SK-N-SH treated with all-trans-retinoic acid at 6 μM for 48 hours (cell line): ENCODE results near the gene BCAN.

Source experiments
- ATAC-seq: fragments of 200-7000 bp; cut with Tn5 transposase; 3 replicates; pipeline ENCODE4 v1.9.1; 2020; ENCODE audit warnings: mild to moderate bottlenecking, moderate library complexity
- ARNTL ChIP-seq: fragments of 450-650 bp; formaldehyde crosslinking; IDR thresholded peaks from 2 replicates; pipeline ENCODE4 v1.5.0; 2020; ENCODE audit warnings: low read depth, mild to moderate bottlenecking, moderate library complexity, borderline replicate concordance
- BACH2 ChIP-seq: fragments of 250-450 bp; sonication (Bioruptor Pico); IDR thresholded peaks from 2 replicates; pipeline ENCODE4 v1.9.0; 2021; ENCODE audit warnings: mild to moderate bottlenecking, borderline replicate concordance
- CREB5 ChIP-seq: fragments of 250-450 bp; sonication (Bioruptor Pico); IDR thresholded peaks from 2 replicates; pipeline ENCODE4 v1.5.1; 2020; ENCODE audit warnings: low read depth, mild to moderate bottlenecking, moderate library complexity
- CSDC2 ChIP-seq: fragments of 250-450 bp; sonication (Bioruptor Pico); IDR thresholded peaks from 2 replicates; pipeline ENCODE4 v1.5.0; 2020; ENCODE audit warnings: mild to moderate bottlenecking, moderate library complexity
- CSRNP3 ChIP-seq: fragments of 250-450 bp; sonication (Bioruptor Pico); IDR thresholded peaks from 2 replicates; pipeline ENCODE4 v1.5.1; 2021; ENCODE audit warnings: mild to moderate bottlenecking, moderate library complexity
- ESRRG ChIP-seq: fragments of 250-450 bp; sonication (Bioruptor Pico); IDR thresholded peaks from 2 replicates; pipeline ENCODE4 v1.6.1; 2021; ENCODE audit warnings: mild to moderate bottlenecking
- GLIS3 ChIP-seq: fragments of 250-450 bp; sonication (Bioruptor Pico); IDR thresholded peaks from 2 replicates; pipeline ENCODE4 v1.5.0; 2020; ENCODE audit warnings: mild to moderate bottlenecking, moderate library complexity
- ISL1 ChIP-seq: fragments of 250-450 bp; sonication (Bioruptor Pico); IDR thresholded peaks from 2 replicates; pipeline ENCODE4 v2.1.2; 2022; ENCODE audit warnings: mild to moderate bottlenecking, moderate library complexity
- OSR1 ChIP-seq: fragments of 250-450 bp; sonication (Bioruptor Pico); IDR thresholded peaks from 2 replicates; pipeline ENCODE4 v1.8.0; 2022; ENCODE audit warnings: moderate library complexity, mild to moderate bottlenecking, inconsistent platforms
- PATZ1 ChIP-seq: fragments of 250-450 bp; sonication (Bioruptor Pico); IDR thresholded peaks from 2 replicates; pipeline ENCODE4 v1.8.0; 2020; ENCODE audit warnings: mild to moderate bottlenecking, moderate library complexity, borderline replicate concordance
- POU6F1 ChIP-seq: fragments of 250-450 bp; sonication (Bioruptor Pico); IDR thresholded peaks from 2 replicates; pipeline ENCODE4 v1.8.0; 2021; ENCODE audit warnings: low read depth, mild to moderate bottlenecking, moderate library complexity, borderline replicate concordance
- PPARA ChIP-seq: fragments of 250-450 bp; sonication (Bioruptor Pico); IDR thresholded peaks from 2 replicates; pipeline ENCODE4 v1.5.0; 2020; ENCODE audit warnings: mild to moderate bottlenecking, borderline replicate concordance
- RARB ChIP-seq: fragments of 250-450 bp; sonication (Bioruptor Pico); IDR thresholded peaks from 2 replicates; pipeline ENCODE4 v1.8.0; 2021; ENCODE audit warnings: mild to moderate bottlenecking, moderate library complexity
- SNAI2 ChIP-seq: fragments of 250-450 bp; sonication (Bioruptor Pico); IDR thresholded peaks from 2 replicates; pipeline ENCODE4 v1.5.0; 2020; ENCODE audit warnings: mild to moderate bottlenecking, moderate library complexity
- TCF4 ChIP-seq: fragments of 250-450 bp; sonication (Bioruptor Pico); IDR thresholded peaks from 2 replicates; pipeline ENCODE4 v1.8.0; 2021; ENCODE audit warnings: mild to moderate bottlenecking, moderate library complexity, borderline replicate concordance
- TOX ChIP-seq: fragments of 250-450 bp; sonication (Bioruptor Pico); IDR thresholded peaks from 2 replicates; pipeline ENCODE4 v1.8.0; 2021; ENCODE audit warnings: mild to moderate bottlenecking, moderate library complexity, borderline replicate concordance
- ZC3H10 ChIP-seq: fragments of 250-450 bp; sonication (Bioruptor Pico); IDR thresholded peaks from 2 replicates; pipeline ENCODE4 v1.5.1; 2021; ENCODE audit warnings: mild to moderate bottlenecking, moderate library complexity
- ZFP3 ChIP-seq: fragments of 250-450 bp; sonication (Bioruptor Pico); IDR thresholded peaks from 2 replicates; pipeline ENCODE4 v1.5.0; 2020; ENCODE audit warnings: mild to moderate bottlenecking, moderate library complexity
- ZFP30 ChIP-seq: fragments of 450-650 bp; formaldehyde crosslinking; IDR thresholded peaks from 2 replicates; pipeline ENCODE4 v1.5.0; 2022; ENCODE audit warnings: mild to moderate bottlenecking, moderate library complexity
- ZNF565 ChIP-seq: fragments of 450-650 bp; formaldehyde crosslinking; conservative IDR thresholded peaks from 2 replicates; pipeline ENCODE4 v1.5.0; 2020; ENCODE audit warnings: low read depth, mild to moderate bottlenecking, moderate library complexity
- ZNF8 ChIP-seq: fragments of 450-650 bp; formaldehyde crosslinking; IDR thresholded peaks from 2 replicates; pipeline ENCODE4 v1.5.0; 2020; ENCODE audit warnings: mild to moderate bottlenecking, moderate library complexity

BCAN gene

GRCh38 chr1:156592910-156593660, 48.8 kb upstream of the BCAN start:
- peak; percentile 24; the same call in 1 of the 2 replicates for TF ChIP-seq TOX (CRISPR knock-in tag)
- no peak for TF ChIP-seq ISL1 (CRISPR knock-in tag)
- no peak for TF ChIP-seq ZFP30 (CRISPR knock-in tag)
- TF ChIP-seq ARNTL, result no peak
- TF ChIP-seq ZNF565 (CRISPR knock-in tag), result no peak
- no peak for TF ChIP-seq PATZ1 (CRISPR knock-in tag)
- no peak for TF ChIP-seq ZNF8 (CRISPR knock-in tag)
- TF ChIP-seq, all 23 proteins: peak for 1
- no peak for ATAC-seq

- no peak for TF ChIP-seq RARB (CRISPR knock-in tag)
- TF ChIP-seq ZNF8 (CRISPR knock-in tag), result no peak
- TF ChIP-seq OSR1 (CRISPR knock-in tag), result no peak
- TF ChIP-seq TCF4 (CRISPR knock-in tag), result no peak
- TF ChIP-seq BACH2 (CRISPR knock-in tag), result no peak
- TF ChIP-seq ZC3H10 (CRISPR knock-in tag), result no peak
- no peak for TF ChIP-seq ARNTL
- no peak for TF ChIP-seq CREB5 (CRISPR knock-in tag)
- no peak for TF ChIP-seq ZFP30 (CRISPR knock-in tag)
- TF ChIP-seq, all 23 proteins: peak for 0
- ATAC-seq, result no peak
These were observed 48.3 kb upstream of the BCAN start for GRCh38 chr1:156593661-156593989.

GRCh38 chr1:156594190-156594589, 47.7 kb upstream of the BCAN start:
- no peak for ATAC-seq
- TF ChIP-seq ZFP30 (CRISPR knock-in tag) (no peak), SNAI2 (no peak), ZC3H10 (CRISPR knock-in tag) (no peak), GLIS3 (CRISPR knock-in tag) (no peak), PATZ1 (CRISPR knock-in tag) (no peak)

GRCh38 chr1:156595016-156595415, 46.9 kb upstream of the BCAN start:
- ATAC-seq, result no peak
- TF ChIP-seq ZC3H10 (CRISPR knock-in tag) (no peak), POU6F1 (CRISPR knock-in tag) (no peak), OSR1 (CRISPR knock-in tag) (no peak), PATZ1 (CRISPR knock-in tag) (no peak), ESRRG (CRISPR knock-in tag) (no peak), GLIS3 (CRISPR knock-in tag) (no peak), ZFP3 (CRISPR knock-in tag) (no peak), PPARA (CRISPR knock-in tag) (no peak), TCF4 (CRISPR knock-in tag) (no peak), CSDC2 (CRISPR knock-in tag) (no peak), SNAI2 (no peak), BACH2 (CRISPR knock-in tag) (no peak), ZFP30 (CRISPR knock-in tag) (no peak), ZNF565 (CRISPR knock-in tag) (no peak), ARNTL (no peak), TOX (CRISPR knock-in tag) (no peak), CSRNP3 (CRISPR knock-in tag) (no peak), RARB (CRISPR knock-in tag) (no peak)
